ENCODE results near the gene IRAK3.
"Not testable (repeated sequence)": the region's sequence is repeated elsewhere in the genome, so short reads cannot be mapped to it uniquely, and the experiment has no call there.

Gene IRAK3

DNA sequence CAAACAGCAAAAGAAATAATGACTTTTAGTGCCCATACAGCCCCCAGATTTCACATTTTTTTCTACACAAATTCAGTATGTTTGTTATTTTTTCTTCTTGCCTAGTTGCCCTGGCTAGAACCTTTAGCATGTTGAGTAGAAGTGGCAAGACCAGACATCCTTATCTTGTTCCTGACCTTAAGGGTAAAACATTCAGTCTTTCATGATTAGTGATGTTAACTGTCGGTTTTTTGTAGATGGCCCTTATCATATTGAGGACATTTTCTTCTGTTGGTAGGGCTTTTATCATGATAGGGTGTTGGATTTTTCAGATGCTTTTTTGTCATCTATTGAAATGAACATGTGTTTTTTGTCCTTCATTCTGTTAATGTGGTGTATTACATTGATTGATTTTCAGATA lies 17.1 kb downstream of the IRAK3 start:
- Histone ChIP-seq H3F3A (ENCODE audit: insufficient read depth) (no peaks in the 10 kb centered on the region), H3K9ac (ENCODE audit: low read length) (no peak overlapping the region), H3K9me3 (ENCODE audit: insufficient read depth, low read length) (no peaks in the 10 kb centered on the region), H3K27ac (ENCODE audit: low read depth, low read length) (no peak overlapping the region), H3K4me2 (ENCODE audit: low read depth, low read length, poor library complexity, severe bottlenecking) (no peak overlapping the region), H3K36me3 (ENCODE audit: low read length) (no peaks in the 10 kb centered on the region), H3K4me3 (ENCODE audit: insufficient read depth, low read length, poor library complexity, severe bottlenecking) (no peak overlapping the region), H3K9me2 (replicated peaks; ENCODE audit: insufficient read depth, low read length) (no peaks in the 10 kb centered on the region), H4K20me1 (ENCODE audit: low read depth, low read length) (no peaks in the 10 kb centered on the region), H3K79me2 (ENCODE audit: insufficient read depth, low read length) (no peaks in the 10 kb centered on the region), H3K27me3 (ENCODE audit: low read length) (no peaks in the 10 kb centered on the region), H2AFZ (ENCODE audit: low read depth, low read length, severe bottlenecking) (no peak overlapping the region)
- no peak for TF ChIP-seq EZH2phosphoT487 (conservative IDR thresholded peaks at IDR 0.05; ENCODE audit: low read length)
- TF ChIP-seq, protein P1, sequence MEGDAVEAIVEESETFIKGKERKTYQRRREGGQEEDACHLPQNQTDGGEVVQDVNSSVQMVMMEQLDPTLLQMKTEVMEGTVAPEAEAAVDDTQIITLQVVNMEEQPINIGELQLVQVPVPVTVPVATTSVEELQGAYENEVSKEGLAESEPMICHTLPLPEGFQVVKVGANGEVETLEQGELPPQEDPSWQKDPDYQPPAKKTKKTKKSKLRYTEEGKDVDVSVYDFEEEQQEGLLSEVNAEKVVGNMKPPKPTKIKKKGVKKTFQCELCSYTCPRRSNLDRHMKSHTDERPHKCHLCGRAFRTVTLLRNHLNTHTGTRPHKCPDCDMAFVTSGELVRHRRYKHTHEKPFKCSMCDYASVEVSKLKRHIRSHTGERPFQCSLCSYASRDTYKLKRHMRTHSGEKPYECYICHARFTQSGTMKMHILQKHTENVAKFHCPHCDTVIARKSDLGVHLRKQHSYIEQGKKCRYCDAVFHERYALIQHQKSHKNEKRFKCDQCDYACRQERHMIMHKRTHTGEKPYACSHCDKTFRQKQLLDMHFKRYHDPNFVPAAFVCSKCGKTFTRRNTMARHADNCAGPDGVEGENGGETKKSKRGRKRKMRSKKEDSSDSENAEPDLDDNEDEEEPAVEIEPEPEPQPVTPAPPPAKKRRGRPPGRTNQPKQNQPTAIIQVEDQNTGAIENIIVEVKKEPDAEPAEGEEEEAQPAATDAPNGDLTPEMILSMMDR (IDR thresholded peaks at IDR 0.05; ENCODE audit: insufficient read depth, low read length, poor library complexity, severe bottlenecking) = no peak

DNA sequence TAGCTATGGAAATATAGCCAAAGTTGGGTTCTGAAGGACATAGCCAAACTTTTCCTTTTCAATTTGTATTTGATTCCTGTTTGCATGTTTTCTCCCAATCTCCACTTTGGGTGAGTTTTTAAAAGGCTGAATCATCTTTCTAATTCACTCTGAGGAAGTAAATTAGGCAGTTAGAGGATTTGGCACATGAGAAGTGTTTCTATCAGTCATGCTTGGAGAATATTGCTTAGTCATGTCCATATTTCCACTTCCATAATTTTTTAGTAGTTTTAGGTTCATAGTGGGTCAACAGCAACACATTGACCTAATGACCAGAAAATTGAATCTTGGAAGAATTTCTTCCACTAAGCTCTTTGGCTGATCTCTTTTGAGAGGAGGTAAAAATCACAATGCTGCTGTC lies 21.8 kb downstream of the IRAK3 start:
- no peaks in the 10 kb centered on the region for H3K79me2 ChIP-seq (ENCODE audit: insufficient read depth, low read length)
- no peaks in the 10 kb centered on the region for H3K36me3 ChIP-seq (ENCODE audit: low read length)
- H3F3A ChIP-seq (ENCODE audit: insufficient read depth) = no peaks in the 10 kb centered on the region
- no peak overlapping the region for H2AFZ ChIP-seq (ENCODE audit: low read depth, low read length, severe bottlenecking)
- H3K9me2 ChIP-seq (replicated peaks; ENCODE audit: insufficient read depth, low read length) = no peaks in the 10 kb centered on the region
- H3K27ac ChIP-seq (ENCODE audit: low read depth, low read length) = no peak overlapping the region
- H3K4me3 ChIP-seq (ENCODE audit: insufficient read depth, low read length, poor library complexity, severe bottlenecking) = no peak overlapping the region
- TF ChIP-seq, protein P1 (IDR thresholded peaks at IDR 0.05; ENCODE audit: insufficient read depth, low read length, poor library complexity, severe bottlenecking) = no peak
- no peak for TF ChIP-seq EZH2phosphoT487 (conservative IDR thresholded peaks at IDR 0.05; ENCODE audit: low read length)
- no peak overlapping the region for H3K9ac ChIP-seq (ENCODE audit: low read length)
- no peaks in the 10 kb centered on the region for H3K27me3 ChIP-seq (ENCODE audit: low read length)
- H3K9me3 ChIP-seq (ENCODE audit: insufficient read depth, low read length) = no peaks in the 10 kb centered on the region
- H4K20me1 ChIP-seq (ENCODE audit: low read depth, low read length) = no peaks in the 10 kb centered on the region
- no peak overlapping the region for H3K4me2 ChIP-seq (ENCODE audit: low read depth, low read length, poor library complexity, severe bottlenecking)

DNA sequence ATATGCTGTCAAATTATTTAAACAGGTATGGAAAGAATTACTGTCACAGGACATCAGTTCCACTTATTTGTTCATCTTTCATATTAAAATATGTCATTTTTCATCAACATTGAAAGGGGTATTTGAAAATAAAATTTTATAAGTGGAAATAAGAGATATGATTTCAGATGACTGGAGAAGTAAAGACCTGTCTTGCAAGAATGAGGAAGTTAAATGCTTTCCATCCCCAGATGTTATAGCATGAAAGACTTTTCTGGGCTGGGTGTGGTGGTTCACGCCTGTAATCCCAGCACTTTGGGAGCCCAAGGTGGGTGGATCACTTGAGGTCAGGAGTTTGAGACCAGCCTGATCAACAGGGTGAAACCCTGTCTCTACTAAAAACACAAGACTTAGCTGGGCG lies 22.6 kb downstream of the IRAK3 start:
- not testable (repeated sequence) for H2AFZ ChIP-seq (ENCODE audit: low read depth, low read length, severe bottlenecking); H3K27me3 ChIP-seq (ENCODE audit: low read length); H3K36me3 ChIP-seq (ENCODE audit: low read length); H4K20me1 ChIP-seq (ENCODE audit: low read depth, low read length); H3K9me3 ChIP-seq (ENCODE audit: insufficient read depth, low read length); H3K9ac ChIP-seq (ENCODE audit: low read length); H3K79me2 ChIP-seq (ENCODE audit: insufficient read depth, low read length); H3K27ac ChIP-seq (ENCODE audit: low read depth, low read length); H3K4me3 ChIP-seq (ENCODE audit: insufficient read depth, low read length, poor library complexity, severe bottlenecking); H3K9me2 ChIP-seq (replicated peaks; ENCODE audit: insufficient read depth, low read length); H3K4me2 ChIP-seq (ENCODE audit: low read depth, low read length, poor library complexity, severe bottlenecking); H3F3A ChIP-seq (ENCODE audit: insufficient read depth)

DNA sequence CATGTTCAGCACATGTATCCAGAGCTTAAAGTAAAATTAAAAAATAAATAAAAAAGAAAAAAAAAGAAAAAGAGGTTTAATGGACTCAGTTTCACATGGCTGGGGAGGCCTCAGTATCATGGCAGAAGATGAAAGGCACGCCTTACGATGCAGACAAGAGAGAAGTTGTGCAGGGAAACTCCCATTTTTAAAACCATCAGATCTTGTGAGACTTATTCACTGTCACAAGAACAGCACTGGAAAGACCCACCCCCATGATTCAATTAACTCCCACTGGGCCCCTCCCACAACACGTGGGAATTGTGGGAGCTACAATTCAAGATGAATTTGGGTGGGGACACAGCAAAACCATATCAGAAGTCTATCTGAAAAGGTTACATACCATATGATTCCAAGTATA lies 24.0 kb downstream of the IRAK3 start:
- H3K9me3 ChIP-seq (ENCODE audit: insufficient read depth, low read length) = not testable (repeated sequence)

More for the DNA sequence above, 24.0 kb downstream of the IRAK3 start:
- H3K4me3 ChIP-seq (ENCODE audit: insufficient read depth, low read length, poor library complexity, severe bottlenecking); H3K27ac ChIP-seq (ENCODE audit: low read depth, low read length); H3K4me2 ChIP-seq (ENCODE audit: low read depth, low read length, poor library complexity, severe bottlenecking); H4K20me1 ChIP-seq (ENCODE audit: low read depth, low read length); H3K79me2 ChIP-seq (ENCODE audit: insufficient read depth, low read length); H3K9ac ChIP-seq (ENCODE audit: low read length); H2AFZ ChIP-seq (ENCODE audit: low read depth, low read length, severe bottlenecking); H3K27me3 ChIP-seq (ENCODE audit: low read length); H3K9me2 ChIP-seq (replicated peaks; ENCODE audit: insufficient read depth, low read length); H3K36me3 ChIP-seq (ENCODE audit: low read length); H3F3A ChIP-seq (ENCODE audit: insufficient read depth): not testable (repeated sequence)

All from SU-DHL-6 (cell line).